GM18868 (cell line): ENCODE measurements around the gene TNFRSF1B.
A peak's percentile ranks its signal among the peaks of the same experiment; 100 is the strongest.

ENCODE experiments used
- ATAC-seq: cut with Tn5 transposase; IDR thresholded peaks from one replicate; pipeline ENCODE4 v1.9.1; 2021; ENCODE audit warnings: mild to moderate bottlenecking, moderate library complexity; ENCODE audit not compliant: unreplicated experiment

TNFRSF1B gene

GRCh38 chr1:12157366-12158231 lies 9.2 kb upstream of the TNFRSF1B start:
- no peak for ATAC-seq

GRCh38 chr1:12158357-12159092 lies 8.3 kb upstream of the TNFRSF1B start:
- no peak for ATAC-seq

GRCh38 chr1:12159816-12160215 lies 7.0 kb upstream of the TNFRSF1B start:
- ATAC-seq: no peak

- ATAC-seq: no peak
Measured at GRCh38 chr1:12161324-12161661, 5.5 kb upstream of the TNFRSF1B start.

- ATAC-seq: peak; percentile 70
Measured at GRCh38 chr1:12161662-12162458, 4.9 kb upstream of the TNFRSF1B start.

- no peak for ATAC-seq
Measured at GRCh38 chr1:12162459-12163137, 4.2 kb upstream of the TNFRSF1B start.

- ATAC-seq: no peak
Measured at GRCh38 chr1:12163210-12163609, 3.6 kb upstream of the TNFRSF1B start.

- ATAC-seq: no peak
Measured at GRCh38 chr1:12164210-12164609, 2.6 kb upstream of the TNFRSF1B start.

- no peak for ATAC-seq
Measured at GRCh38 chr1:12165342-12165741, 1.4 kb upstream of the TNFRSF1B start.

- ATAC-seq: no peak
Measured at GRCh38 chr1:12167493-12168429, 970 bp downstream of the TNFRSF1B start.

GRCh38 chr1:12168451-12169160 lies 1.8 kb downstream of the TNFRSF1B start:
- ATAC-seq: no peak

GRCh38 chr1:12169442-12170135 lies 2.8 kb downstream of the TNFRSF1B start:
- no peak for ATAC-seq

GRCh38 chr1:12170263-12170671 lies 3.5 kb downstream of the TNFRSF1B start:
- ATAC-seq: no peak

- no peak for ATAC-seq
Measured at GRCh38 chr1:12171206-12172041, 4.6 kb downstream of the TNFRSF1B start.

GRCh38 chr1:12172042-12172851 lies 5.5 kb downstream of the TNFRSF1B start:
- ATAC-seq: no peak

GRCh38 chr1:12173041-12173509 lies 6.3 kb downstream of the TNFRSF1B start:
- no peak for ATAC-seq
